HG03060 (cell line): ENCODE data around the gene ARHGEF17.

Source experiments
- ATAC-seq: cut with Tn5 transposase; IDR thresholded peaks from one replicate; pipeline ENCODE4 v1.9.1; 2021; ENCODE audit warnings: low read depth, moderate number of reproducible peaks; ENCODE audit not compliant: unreplicated experiment

ARHGEF17 gene

DNA sequence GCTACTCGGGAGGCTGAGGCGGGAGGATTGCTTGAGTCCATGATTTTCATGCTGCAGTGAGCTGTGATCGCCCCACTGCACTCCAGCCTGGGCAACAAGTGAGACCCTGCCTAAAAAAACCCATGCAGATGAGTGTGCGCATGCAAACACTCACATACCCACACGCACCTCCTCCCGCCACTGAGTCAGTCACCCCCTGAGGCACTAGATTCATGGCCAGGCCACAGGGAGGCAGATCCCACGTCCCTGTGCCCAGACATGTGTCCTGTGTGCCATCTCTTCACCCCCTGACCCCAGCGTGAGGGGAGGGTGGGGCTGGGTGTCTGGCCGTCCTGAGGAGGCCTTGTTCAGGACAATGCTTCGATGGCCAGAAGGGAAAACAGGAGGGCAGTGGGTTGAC is 83.6 kb downstream of the ARHGEF17 start:
- ATAC-seq = no peak

DNA sequence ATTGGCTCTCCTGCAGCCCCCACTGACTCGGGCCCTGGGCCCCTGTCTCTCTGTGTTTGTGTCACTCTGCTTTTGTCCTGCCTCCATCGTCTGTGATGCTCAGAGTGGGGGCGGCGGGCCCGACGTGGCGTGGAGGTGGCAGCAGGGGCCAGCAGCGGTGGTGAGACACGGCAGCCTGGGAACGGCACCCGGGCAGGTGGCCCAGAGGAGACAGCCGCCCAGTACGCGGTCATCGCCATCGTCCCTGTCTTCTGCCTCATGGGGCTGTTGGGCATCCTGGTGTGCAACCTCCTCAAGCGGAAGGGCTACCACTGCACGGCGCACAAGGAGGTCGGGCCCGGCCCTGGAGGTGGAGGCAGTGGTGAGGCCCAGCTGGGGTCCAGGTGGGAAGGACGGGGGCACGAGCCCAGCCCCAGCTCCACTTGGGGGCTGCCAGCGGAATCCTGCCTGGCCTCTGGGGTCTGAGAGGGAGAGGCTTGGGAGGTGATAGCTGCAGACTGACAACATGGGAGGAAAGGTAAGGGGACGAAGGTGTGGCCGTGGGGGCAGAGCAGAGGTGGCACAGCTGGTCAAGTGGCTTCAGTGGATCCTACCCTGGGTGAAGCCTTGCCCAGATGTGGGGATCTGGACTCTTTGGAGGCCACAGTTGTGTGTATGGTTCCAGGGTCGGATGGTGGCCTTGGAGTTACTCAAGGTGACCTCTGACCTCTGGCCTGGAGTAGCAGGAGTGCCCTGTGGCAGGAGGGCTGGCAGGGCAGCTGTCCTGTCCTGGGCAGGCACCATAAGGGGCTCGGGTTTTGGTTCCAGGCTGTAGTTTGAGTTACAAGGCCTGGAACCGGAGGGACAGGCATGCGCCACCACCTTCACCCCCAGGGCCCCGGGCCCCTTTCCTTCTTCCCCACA is 84.3 kb downstream of the ARHGEF17 start:
- ATAC-seq = no peak

DNA sequence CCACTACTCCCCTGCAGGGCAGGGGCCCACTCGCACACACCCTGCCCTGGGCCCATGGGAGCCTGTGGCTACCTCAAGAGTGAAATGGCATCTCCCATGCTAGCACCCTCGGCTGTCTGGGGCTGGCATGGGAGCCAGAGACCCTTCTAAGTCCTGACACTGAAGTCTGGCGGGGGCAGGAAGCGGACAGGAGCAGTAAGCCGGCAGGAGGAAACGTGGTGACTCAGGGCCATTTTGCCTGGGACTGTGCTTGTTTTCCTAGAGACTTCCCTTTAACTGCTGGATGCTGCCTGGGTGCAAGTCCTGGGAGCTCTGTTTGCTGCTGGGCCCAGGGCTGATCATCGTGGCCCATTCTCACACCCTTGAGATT is 84.9 kb downstream of the ARHGEF17 start:
- no peak for ATAC-seq

DNA sequence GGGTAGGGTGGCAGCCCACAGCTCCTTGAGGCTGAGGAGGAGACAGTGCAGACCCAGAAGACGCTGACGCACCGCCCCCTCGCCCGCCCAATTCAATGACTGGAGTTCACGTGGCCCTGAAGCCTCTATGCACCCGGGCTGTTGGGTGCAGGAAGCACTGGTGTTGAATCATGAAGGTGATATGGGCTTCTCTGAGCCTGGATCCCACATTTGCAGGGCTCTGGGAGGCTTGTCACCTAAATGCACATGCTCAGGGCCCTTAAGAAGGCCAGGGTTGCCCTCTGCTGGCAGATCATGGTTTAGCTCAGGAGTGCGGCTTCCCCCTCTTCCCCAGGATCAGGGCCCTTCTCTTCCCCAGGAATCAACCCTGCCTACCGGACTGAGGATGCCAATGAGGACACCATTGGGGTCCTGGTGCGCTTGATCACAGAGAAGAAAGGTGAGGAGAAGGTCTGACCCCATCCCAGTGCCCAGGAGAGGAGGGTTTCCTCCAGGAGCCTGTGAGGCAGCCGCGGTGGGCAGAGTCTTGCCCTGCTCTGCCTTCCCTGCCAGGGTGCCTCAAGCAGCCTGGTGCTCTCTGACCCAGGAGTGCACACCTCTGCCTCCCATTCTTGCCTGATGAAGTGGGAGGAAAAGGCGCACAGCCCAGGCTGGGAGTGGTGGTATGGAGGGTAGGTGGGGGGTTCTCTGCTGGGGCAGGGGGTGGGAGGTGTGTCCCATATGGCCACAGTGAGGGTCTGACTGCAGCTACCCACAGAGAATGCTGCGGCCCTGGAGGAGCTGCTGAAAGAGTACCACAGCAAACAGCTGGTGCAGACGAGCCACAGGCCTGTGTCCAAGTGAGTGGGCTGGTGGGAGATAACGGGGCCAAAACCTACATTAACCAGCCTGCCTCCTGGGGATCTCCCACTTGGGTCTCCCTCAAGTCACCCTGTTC is 85.7 kb downstream of the ARHGEF17 start:
- no peak for ATAC-seq

DNA sequence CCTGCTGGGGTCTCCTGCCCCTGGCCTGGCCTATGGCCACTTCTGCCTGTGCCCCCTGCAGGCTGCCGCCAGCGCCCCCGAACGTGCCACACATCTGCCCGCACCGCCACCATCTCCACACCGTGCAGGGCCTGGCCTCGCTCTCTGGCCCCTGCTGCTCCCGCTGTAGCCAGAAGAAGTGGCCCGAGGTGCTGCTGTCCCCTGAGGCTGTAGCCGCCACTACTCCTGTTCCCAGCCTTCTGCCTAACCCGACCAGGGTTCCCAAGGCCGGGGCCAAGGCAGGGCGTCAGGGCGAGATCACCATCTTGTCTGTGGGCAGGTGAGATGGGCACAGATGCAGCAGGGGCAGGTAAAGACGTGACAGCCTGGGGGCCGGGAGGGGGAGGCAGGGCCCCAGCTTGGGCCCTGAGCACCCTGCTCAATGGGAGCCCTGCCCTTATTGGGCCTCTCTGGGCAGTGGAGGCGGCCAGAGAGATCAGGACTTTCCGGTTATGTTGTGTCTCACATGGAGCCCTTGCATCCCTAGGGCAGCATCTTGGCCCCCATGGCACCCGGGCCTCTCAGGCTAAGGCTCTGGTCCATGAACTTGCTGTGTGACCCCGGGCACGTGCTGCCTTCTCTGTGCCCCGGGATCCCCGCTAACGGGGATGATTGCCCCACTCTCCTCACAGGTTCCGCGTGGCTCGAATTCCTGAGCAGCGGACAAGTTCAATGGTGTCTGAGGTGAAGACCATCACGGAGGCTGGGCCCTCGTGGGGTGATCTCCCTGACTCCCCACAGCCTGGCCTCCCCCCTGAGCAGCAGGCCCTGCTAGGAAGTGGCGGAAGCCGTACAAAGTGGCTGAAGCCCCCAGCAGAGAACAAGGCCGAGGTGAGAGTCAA is 86.6 kb downstream of the ARHGEF17 start:
- ATAC-seq = no peak

DNA sequence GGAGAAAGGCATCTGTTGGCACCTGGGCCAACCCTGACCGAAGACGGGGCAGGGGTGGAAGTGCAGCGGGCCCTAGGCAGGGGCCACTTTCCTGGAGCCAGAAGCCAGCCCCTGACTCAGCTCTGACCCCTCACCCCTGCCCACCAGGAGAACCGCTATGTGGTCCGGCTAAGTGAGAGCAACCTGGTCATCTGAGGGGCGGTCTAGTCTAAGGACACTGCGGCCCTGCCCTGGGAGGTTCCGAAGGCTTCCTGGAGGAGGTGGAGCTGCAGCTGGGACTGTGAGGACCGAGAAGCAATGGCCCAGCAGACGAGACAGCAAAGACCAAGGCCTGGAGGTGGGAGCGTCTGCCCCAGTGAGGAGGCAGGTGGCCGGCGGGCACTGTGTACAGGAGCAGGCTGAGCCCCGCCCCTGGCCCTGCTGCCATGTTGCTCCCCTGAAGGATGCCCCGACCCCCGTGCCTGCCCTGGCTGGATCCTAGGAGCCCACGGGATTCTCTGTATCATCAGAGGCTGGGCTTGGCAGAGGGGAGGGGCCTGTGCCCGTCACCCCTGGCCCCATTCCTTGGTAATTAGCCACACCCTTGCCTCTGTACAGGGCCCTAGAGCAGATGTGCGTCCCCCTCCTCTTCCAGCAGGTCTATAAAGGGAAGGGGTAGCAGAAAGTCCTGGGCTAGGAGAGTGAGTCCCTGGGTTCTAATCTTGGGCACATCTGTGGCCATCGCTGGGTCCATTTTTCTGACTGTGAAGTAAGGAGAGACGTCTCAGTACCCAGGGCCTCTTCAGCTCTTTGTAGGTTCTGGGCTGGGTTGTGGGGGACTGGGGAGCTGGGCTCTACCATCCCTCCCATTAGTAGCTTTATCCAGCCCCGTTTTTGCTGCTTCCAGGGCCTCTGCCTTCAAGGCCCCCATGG is 87.5 kb downstream of the ARHGEF17 start:
- ATAC-seq = no peak

DNA sequence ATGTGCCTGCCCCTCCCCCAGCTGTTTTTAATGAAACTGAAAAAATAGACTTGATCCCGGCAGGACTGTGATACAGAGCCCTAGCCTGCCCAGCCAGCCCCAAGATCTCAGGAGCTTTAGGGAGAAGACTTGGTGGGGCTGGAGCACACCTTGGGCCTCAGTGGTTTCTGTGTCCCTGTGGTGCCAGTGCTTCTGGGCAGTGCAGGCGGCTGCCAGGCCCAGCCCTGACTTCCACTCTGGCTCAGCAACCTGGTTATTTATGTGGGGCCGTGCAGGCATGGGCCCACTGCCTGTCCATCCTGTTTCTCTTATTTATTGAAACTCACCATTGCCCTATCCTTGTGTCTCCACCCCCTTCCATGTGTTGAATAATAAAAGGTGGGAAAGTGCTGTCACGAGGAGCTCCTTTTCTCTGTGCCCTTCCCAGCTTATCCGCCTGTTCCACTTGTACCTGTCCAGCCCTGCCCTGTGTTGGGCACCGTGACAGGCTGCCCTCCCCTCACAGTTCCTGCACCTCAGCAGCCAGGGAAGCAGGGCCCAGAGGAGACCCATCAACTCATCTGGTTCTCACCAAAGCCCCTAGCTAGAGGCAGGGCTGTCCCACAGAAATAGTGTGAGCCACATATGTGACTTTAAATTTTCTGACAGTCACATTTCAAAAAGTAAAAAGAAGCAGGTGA is 88.3 kb downstream of the ARHGEF17 start:
- ATAC-seq = no peak

DNA sequence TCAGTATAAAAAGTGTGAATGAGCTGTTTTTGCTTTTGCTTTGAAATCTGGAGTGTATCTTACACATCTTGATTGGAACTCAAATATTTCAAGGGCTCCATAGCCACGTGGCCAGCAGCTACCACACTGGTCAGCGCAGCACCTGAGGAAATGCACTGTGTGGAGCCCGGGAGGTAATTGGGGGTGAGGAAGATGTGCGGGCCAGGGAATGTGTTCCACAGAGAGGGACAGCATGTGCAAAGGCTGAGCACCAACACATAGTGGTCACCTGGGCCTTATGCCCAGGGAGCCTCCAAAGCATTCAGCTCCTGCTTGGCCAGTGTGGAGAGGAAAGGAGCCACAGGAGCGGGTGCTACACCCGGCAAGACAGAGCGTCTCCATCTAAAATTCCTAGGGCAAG is 88.9 kb downstream of the ARHGEF17 start:
- ATAC-seq = no peak

DNA sequence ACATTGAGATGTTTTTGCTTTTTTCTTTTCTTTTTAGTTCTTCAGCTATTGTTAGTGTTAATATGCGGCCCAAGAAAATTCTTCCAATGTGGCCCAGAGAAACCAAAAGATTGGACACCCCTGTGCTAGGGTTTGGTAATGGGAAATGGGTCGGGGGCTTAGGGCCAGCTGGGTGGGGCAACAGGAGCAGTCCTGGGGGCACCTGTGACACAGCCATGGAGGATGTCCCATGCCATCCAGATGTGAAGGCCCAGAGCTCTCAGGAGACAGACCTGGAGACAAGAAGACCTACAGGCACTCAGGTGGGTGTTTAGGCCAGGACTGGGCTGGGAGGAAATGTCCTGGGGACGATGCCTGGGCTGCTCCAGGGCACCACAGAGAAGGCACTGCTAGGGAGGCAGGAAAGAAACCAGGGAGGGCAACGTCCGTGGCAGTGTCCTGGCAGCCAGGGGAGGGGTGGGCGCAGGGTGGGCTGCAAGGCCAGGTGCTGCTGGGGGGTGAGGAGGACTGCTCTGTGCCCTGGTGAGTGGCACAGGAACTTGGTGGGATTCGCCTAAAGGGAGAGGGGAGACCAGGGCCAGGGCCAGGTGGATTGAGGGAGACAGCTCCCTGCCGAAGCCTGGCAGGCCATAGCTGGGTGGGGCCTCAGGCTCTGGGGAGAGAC is 89.5 kb downstream of the ARHGEF17 start:
- ATAC-seq = no peak

DNA sequence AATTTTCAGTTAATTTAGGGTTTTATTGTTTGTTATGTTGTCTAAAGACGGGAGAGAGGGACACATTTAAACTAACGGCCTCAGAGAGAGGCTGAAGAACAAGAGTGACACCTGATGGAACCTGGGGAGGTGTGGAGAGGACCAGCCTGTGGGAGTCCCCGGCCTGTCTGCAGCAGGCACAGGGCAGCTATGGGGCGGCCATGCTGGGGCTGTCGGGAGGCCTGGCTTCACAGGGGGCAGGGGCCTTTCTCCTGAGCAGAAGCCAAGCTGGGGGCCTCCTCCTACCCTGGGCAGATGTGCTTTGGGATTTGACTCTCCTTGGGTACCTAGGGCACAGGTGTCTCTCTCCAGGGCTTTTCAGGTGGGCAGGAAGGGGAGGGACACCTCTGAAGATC is 90.1 kb downstream of the ARHGEF17 start:
- no peak for ATAC-seq

DNA sequence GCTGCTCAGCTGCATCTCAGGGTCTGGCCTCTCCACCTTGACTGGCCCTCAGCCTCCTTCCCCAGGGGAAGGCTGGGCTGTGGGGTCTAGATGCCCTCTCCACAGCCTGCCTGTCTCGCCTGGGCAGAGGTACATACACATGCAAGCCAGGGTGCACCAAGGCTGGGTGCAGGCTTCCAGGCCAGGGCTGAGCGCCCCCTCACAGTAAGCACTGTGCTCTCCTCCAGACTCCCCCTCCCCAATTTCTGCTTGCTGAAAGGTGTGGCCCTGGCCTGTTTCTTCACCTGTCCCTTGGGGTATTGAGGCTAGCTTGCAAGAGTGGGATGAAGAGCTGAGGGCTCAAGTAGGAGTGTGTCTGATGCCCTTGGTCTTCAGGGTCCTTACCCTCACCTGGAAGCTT is 90.6 kb downstream of the ARHGEF17 start:
- no peak for ATAC-seq

DNA sequence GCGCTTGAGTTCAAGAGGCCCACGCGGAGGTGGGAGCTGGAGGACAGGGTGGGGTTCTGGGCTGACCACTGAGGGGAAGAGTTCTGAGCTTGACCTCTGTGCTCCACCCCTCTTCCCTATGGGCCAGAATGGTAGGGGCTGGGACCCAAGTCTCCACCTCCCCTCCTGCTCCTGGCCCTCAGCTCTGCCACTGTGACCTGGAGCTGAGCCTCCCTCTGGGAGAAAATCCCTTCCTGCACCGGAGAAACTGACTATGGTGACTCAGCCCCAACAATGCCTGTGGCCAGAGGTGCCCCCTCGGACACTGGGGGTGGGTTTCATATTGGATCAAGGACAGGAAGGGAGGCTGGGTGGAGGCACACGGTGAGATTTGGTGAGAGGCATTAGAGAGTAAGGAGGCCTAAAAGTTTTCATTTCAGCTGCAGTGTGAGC is 91.1 kb downstream of the ARHGEF17 start:
- ATAC-seq = no peak

DNA sequence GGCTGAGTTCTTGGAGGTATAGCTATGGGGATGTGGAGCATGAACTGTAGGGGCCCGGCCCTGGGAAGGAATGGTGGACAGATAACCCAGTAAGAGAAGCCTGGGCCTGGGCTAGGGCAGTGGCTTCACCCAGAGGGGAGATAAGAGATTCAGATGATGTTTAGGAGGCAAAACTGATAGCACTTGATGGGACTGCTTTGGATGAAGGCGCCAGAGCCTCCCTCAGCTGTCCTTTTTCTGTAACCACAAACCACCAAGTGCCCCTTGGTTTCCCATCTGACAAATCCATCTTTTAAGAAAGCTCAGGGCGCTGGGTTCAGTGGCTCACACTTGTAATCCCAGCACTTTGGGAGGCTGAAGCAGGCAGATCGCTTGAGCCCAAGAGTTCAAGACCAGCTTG is 91.6 kb downstream of the ARHGEF17 start:
- ATAC-seq = no peak

DNA sequence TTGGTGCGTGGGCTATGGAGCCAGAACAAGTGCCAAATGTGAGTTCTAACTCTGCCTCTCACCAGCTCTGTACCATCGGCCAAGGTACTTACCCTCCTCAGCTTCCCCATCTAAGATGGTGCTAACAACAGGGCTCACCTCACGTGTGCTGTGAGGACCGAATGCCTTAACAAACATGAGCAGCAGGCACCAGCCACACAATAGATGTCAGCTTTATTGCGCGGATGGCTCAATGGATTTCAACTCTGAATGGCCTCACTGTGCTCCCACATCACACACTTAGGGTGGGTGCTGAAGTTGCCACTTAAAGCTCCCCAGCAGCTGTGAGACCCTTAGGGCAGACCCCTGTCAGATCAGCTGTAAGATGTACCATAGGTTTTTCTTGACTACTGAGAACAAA is 92.2 kb downstream of the ARHGEF17 start:
- ATAC-seq = no peak

DNA sequence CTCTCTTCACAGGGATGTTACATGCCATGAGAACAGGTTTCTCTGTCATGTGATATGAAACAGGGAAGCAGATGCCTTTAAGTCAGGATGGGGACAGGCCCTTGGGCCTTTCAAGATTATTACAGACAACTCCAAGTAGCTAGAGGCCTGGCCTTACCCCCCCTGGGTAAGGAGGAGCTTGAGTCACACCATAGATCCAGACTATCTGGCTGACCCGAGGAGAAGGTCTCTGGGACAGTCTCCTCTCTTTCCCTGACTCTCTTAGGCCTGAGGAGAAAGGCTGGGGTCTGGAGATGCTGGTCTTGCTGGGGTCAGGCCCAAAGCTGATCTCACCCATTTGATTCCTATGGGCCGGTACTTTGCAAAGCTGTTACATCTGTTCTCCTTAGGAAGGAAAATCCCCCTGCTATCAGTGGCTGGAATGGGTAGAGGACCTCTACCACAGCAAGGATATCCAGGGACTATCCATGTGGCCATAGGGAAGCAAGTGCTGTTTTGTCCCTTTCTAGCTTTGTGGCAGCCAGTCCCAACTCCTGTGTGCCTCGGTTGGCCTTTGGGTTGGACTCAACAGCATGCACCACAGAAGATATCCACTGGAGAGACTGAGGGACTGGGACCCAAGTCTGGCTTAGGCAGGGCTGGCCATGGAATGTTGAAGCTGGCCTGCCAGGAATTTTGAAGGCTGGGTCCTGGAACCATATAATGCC is 93.3 kb downstream of the ARHGEF17 start:
- ATAC-seq = no peak

DNA sequence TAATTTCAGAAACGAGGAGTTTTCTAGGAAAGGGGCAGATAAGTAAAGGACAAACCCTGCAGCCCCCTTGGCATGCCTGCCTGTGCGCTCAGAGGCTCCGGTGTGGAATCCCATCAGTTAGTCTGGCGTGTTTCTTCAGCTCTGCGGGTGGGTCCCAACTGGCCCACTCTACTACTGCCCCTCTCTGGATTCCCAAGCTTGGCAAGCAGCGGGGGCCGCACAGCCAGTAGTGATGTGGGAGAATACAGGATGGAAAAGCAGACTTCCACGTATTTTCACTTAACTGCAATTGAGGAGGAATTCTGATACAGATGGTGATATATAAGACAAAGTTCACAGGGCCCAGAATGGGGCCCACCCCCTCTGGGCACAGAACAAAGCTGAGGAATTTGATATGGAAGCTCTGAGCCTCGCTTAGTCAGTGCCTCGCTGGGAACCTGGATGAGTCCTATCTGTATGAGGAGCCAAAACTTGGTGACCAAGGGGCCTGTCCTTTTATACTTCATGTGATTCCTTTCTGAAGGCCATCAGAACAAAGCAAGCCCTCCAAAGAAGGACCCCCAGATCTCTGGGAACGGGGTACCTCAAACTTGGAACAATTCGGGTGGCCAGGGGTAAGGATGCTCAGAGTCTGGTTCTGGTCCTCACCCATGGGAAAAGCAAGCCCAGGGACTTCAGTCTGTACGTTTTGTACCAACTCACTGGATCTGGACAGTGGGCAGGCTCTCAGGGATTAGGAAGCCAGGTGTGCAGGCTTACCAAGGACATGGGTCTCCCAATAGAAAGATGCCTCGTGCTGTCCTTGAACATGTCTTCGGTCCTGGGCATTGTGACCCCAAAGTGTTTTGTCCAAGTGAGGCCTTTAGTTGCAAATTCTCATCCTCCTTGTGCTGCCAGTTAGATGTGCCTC is 94.1 kb downstream of the ARHGEF17 start:
- no peak for ATAC-seq

DNA sequence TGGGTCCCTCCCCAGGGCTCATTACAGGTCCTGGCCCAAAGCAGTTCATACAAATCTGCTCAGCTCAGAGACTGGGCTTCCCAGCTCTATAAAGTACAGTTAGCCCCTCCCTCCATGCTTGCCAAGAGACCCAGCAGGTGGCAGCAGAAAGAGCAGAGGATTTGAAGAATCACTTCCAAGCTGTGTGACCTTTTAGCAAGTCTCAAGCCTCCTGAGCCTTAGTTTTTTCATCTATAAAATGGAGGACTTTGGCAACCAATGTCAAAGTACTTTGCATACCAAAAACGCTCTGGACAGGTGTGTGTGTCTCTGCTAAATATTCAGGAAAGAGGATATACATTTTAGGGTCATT is 94.7 kb downstream of the ARHGEF17 start:
- no peak for ATAC-seq
